Raji (cell line): ENCODE measurements around the gene RUNDC3A.

Experiments used
- POLR2A ChIP-seq: IDR thresholded peaks from 2 replicates; pipeline ENCODE4 v1.6.1; 2011; ENCODE audit warnings: low read depth, low read length, control low read depth; ENCODE audit not compliant: insufficient read depth

Gene RUNDC3A

DNA sequence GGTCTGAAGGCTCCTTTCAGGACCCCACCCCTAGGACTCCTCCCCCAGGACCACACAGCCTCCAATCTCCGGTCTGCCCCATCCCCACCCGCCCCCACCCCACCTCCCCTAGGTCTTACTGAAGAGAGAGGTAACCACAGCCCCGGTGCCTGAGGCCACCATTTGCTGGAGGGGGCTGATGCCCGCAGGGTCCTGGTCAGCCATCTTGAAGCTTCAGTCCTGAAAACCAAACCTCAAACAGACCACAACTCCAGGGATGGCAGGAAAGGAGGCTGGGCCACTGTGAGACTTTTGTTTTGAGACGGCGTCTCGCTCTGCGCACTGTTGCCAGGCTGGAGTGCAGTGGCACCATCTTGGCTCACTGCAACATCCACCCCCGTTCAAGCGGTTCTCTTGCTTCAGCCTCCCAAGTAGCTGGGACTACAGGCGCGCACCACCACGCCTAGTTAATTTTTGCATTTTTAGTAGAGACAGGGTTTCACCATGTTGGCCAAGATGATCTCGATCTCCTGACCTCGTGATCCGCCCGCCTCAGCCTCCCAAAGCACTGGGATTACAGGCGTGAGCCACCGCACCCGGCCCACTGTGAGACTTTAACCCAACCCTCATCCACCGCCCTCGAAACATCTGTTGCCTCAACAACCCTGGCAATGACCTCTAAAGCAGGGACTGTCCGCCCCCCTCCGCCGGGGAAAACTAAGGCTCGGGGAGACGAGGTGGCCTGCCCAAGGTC, 15.1 kb downstream of the RUNDC3A start:
- no peak for TF ChIP-seq POLR2A

DNA sequence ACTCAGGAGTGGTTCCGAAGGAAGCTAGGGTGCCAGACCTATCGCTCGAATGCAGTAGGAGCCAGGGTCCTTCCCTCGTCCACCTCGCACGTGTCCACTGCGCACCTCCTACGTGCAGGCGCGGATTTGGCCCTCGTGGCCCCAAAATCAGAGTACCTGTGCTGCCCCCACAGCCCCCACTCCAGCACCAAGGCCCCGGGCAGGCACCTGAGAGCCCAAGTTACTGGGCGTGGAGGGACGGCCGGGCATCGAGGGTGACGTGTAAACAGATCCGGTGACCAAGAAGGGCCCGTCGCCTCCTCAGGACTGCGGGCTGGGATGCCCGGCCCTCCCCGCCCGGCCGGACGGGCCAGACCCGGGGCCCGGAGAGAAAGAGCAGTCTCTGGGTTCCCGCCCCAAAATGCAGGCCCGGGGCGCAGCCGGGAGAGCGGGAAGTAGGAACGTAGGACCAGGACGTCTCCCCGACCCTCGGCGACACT, 15.7 kb downstream of the RUNDC3A start:
- no peak for TF ChIP-seq POLR2A

DNA sequence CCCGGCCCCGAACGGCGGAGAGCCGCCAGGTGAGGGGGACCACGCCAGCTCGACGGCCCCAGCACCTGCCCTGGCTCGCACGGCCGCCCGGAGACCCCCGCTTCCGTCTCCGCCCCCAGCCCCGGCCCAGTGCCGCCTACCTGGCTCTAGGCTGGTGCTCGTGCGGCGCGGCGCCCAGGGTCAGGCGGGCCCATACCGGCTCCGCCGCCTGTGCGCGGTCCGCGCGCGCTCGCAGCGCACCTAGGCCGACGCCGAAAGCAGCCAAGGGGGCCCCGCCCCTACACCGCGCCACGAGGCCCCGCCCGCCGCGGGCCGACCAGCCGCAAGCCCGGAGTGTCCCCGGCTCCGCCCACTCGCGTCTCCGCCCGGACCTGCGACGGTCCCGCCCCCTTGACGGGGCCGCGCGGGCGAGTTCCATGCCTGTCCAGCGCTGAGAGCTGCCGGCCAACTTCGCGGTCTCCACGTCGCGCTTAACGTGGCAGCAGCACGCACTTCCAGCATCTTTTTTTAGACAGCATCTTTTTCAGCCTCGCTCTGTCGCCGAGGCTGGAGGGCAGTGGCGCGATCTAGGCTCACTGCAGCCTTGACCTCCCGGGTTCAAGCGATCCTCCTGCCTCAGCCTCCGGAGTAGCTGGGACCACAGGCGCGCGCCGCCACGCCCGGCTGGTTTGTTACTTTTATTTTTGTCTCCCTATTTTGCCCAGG, 16.3 kb downstream of the RUNDC3A start, which contains the start of gene SLC25A39:
SLC25A39 (minus strand) TSS at position 253 of the 705 bp plus-strand sequence. CDS start 1,261 bp downstream, outside the sequence.
- TF ChIP-seq POLR2A, result peak; percentile 85

DNA sequence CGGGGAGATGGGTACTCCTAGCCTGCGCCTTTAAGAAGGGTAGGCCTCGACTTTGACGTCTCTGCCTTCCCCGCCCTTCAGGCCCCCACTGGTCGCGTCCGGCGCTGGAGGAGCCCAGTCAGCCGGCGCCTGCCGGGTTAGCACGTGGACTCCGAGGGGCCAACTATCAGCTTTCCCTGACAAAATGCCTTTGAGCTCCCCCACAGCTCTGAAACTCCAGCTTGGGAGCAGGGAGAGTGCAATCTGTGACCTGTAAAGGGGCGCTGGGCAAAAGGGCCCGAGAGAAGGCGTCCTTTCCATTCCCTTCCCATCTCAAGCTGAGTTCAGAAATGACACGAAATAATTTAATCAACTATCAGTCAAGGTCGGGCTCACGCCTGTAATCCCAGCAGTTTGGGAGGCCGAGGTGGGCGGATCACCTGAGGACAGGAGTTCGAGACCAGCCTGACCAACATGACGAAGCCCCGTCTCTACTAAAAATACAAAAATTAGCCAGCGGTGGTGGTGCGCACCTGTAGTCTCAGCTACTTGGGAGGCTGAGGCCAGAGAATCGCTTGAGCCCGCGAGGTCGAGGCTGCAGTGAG, 18.6 kb downstream of the RUNDC3A start:
- peak; percentile 61 for TF ChIP-seq POLR2A

DNA sequence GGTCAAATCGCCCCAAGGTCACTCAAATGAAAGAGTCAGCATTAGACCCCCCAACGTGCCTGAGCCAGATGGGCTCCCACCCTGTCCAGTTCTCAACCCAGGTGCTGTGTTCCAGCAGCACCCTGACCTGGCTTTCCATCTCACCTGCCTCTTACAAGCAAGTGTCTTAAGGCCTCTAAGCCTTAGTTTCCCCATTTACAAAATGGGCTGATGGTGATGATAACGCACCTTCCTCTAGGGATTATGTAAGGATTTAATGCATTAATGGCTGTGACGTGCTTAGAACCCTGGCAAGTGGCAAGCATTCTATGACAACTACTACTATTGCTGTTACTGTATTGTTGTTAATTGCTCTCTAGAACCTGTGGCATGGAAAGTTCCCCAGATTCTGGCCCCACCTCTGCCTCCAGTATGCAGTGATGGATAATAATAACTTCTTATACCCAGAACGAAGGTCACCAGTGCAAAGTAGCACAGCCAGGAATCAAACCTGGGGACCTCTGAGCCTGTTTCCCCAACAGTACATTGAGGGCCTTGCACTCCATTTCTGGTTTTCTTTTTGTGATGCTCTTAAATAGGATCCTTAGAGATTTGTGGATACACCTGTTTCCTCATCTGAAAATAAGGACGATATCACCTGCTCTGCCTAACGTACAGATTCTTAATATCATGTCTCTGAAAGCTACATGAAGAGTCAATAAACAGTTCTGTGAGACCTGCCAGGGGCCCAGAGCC, 19.5 kb downstream of the RUNDC3A start:
- no peak for TF ChIP-seq POLR2A

DNA sequence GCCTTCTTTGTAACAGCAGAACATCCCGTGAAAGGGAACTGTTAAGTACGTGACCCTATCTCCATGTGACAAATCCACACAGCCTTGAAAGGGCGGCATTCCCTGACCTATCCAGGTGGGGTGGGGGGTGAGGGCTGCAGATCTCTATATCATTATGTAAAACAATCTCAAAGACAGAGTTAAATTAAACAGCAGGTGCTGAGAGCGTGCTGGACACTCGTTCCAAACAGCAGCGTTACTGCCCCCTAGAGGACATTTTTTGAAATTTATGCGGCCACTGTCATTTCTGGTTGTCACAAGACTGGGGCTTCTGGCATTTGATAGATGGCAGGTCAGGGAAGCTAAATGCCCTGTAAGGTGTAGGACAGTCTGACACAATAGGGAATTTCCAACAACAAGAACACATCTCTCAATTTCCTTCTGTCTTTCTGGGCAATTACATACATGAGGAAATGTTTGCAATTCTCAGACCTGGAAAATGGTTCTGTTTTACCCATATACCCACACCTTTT, 22.9 kb downstream of the RUNDC3A start:
- no peak for TF ChIP-seq POLR2A

DNA sequence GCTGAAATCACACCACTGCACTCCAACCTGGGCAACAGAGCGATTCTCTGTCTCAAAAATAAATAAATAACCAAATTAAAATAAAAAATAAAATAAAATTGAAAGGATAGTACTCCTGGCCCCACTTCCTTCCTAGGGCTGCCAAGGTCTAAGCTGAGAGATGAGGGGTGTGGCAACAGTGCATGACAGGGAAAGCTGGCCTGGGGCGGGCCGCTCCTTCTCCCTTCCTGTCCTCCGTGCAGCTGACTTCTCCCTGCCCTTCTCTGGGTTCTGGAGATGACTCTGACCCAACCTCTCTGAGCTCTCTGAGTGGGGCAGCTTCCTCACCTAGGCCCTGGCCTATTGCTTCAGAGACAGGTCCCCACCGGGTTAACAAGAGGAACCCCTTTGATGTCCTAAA, 25.0 kb downstream of the RUNDC3A start:
- no peak for TF ChIP-seq POLR2A

DNA sequence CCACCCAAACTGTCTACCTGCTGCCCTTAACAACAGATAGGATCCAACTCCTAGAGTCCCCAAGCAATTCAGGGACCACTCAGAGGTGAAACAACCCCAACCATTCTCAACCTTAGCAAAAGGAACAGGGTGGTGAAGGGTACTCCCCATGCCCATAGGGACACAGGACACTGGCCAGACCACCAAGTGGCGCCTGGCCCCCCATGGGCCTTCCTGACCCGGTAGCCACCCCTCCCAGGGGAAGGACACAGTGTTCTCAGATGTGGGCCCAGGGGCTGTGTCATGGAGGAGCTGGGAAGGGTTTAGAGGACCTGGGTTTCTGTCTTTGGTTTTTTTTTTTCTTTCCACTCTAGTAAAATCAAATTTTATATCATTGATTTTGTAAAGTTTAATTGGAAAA, 25.9 kb downstream of the RUNDC3A start:
- TF ChIP-seq POLR2A, result no peak

DNA sequence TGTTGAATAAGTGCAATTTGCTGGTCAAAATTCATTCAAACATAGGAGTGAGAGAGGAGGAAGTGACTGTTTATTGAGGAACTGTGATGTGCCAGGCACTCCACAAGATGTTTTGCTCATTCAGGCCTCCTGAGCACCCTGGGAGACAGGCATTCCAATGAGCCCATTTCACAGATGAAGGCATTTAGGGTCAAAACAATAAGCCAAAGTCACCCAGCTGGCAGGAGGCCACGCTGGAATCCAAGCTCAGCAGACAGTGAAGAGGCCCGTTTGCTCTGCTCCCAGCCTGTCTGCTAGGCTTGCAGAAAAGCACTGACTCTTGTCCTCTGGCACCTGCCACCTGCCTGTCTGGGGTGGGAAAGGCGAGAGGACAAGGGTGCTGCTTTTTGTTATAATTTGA, 26.3 kb downstream of the RUNDC3A start:
- 0 out of 2 replicates have a peak, but pooled peaks have one; percentile 14 for TF ChIP-seq POLR2A

DNA sequence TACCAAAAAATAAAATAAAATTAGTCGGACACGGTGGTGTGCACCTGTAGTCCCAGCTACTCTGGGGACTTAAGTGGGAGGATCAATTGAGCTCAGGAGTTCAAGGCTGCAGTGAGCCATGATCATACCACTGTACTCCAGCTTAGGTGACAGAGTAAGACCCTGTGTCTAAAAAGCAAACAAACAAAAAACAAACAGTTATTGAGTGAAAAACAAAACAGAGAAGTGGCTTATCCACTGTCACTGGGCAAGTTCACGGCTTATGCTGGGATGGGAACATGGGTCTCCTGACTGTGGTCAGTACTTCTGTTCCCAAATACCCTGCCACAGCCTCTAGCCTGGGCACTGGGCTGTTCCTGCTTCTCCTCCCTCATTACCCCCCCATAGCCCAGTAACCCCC, 27.2 kb downstream of the RUNDC3A start:
- TF ChIP-seq POLR2A, result no peak

DNA sequence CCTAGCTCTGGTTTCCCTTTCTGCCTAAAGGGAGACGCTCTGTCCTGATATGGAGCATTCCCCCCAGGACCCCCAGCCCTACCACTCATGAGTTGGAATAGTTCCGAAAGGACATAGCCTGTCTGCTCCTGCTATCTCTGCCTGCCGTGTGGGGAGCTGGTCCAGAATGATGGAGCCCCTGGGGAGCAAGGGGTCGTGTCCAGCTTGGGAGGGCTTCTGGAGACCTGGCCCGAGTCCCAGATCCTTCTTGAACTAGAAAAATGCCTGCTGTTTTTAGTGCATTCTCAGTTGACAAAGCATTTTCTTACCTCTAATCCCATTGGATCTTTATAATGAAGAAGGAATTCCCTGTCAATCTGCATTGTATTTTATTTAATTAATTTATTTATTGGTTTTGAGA, 27.6 kb downstream of the RUNDC3A start:
- TF ChIP-seq POLR2A, result no peak

DNA sequence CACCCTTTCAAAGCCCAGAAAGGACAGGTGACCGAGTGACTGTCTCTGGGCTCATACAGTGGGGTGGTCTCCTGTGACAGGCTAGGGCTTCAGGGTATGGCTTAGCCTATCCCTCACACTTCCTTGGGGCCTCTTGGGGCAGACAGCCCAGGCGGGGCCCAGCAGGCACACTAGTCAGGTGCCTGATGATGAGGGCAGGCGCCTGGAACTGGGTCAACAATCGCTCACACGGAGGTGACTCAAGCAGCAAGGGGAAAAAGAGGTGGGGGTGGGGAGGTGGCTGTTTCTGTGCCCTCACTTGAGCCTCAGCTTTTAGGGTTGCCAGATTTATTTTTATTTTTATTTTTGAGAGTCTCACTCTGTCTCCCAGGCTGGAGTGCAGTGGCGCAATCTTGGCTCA, 30.3 kb downstream of the RUNDC3A start:
- no peak for TF ChIP-seq POLR2A

DNA sequence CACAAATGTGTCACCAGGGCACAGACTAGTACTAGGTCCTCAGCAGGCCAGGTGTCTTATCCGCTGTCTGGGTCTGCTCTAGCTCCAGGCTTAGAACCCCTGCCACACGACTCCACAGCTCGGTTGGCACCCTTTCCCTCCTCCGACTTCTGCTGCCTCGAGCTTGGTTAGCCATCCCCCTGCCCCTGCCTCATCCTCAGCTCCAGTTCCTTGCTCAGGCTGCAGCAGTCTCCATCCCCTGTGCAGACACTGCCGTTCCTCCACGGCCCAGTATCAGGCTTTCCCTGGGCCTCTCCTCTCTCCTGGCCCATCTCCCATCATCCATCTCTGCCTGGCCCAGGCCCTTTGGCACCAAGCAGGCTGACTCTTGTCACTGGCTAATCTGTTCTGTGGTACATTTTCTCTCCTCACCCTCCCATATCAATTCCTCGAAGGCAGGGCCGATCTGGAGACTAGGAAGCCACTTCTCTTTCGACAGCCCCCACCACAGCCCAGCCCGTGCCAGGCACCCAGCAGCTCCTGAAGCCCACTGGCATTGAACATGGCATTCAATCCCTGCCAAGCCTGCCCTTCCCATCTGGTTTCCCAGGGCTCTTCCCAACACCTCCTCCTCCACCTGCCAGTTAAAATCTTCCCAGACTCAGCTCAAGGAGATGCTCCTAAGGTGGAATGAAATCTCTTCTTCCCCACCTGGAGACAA, 35.3 kb downstream of the RUNDC3A start:
- no peak for TF ChIP-seq POLR2A

DNA sequence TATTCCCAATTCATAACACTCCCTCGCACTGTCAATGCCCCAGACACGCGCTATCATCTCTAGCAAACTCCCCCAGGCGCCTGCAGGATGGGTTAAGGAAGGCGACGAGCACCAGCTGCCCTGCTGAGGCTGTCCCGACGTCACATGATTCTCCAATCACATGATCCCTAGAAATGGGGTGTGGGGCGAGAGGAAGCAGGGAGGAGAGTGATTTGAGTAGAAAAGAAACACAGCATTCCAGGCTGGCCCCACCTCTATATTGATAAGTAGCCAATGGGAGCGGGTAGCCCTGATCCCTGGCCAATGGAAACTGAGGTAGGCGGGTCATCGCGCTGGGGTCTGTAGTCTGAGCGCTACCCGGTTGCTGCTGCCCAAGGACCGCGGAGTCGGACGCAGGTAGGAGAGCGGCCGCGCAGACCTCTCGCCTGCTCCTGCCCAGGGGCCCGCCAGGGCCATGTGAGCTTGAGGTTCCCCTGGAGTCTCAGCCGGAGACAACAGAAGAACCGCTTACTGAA, 36.6 kb downstream of the RUNDC3A start, which contains the start of gene GRN:
GRN (plus strand) TSS at position 364 of the 515 bp plus-strand sequence. CDS start 3,863 bp downstream, outside the sequence.
- peak; percentile 95 for TF ChIP-seq POLR2A
